Measurements from ENCODE around the gene UBFD1. TPM values are rescaled to one million over a fixed set of nuclear protein-coding genes. Genes with fewer than 3 reads are reported as not detected.
"Not testable (repeated sequence)": the region's sequence is repeated elsewhere in the genome, so short reads cannot be mapped to it uniquely, and the experiment has no call there.

The UBFD1 gene
- total RNA-seq, 1 donor from 2014 or later = 51.3 TPM

- DNase-seq (ENCODE audit: low spot score) = no peak
Observed at GRCh38 chr16:23527961-23528643, 29.4 kb upstream of the UBFD1 start.

- no peak for DNase-seq (ENCODE audit: low spot score)
Observed at GRCh38 chr16:23528644-23529310, 28.8 kb upstream of the UBFD1 start.

DNA sequence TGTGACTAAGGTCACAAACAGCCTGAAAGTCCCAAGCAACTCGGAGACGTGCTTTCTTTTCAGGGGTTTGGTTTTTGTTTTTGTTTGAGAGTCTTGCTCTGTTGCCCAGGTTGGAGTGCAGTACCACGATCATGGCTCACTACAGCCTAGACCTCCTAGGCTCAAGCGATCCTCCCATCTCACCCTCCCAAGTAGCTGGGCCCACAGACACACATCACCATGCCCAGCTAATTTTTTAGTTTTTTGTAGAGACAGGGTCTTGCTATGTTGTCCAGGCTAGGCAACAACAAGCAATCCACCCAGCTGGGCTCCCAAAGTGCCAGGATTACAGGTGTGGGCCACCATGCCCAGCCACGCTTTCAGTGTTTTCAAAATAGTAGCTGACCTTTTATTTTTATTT, 27.5 kb upstream of the UBFD1 start:
- no peak for DNase-seq (ENCODE audit: low spot score)

GRCh38 chr16:23532448-23532847, 25.1 kb upstream of the UBFD1 start:
- no peak for DNase-seq (ENCODE audit: low spot score)

GRCh38 chr16:23534868-23535860, 22.4 kb upstream of the UBFD1 start:
- DNase-seq (ENCODE audit: low spot score) = no peak

- no peak for DNase-seq (ENCODE audit: low spot score)
Observed at GRCh38 chr16:23535901-23536300, 21.6 kb upstream of the UBFD1 start.

- DNase-seq (ENCODE audit: low spot score) = no peak
Observed at GRCh38 chr16:23537390-23537789, 20.1 kb upstream of the UBFD1 start.

DNA sequence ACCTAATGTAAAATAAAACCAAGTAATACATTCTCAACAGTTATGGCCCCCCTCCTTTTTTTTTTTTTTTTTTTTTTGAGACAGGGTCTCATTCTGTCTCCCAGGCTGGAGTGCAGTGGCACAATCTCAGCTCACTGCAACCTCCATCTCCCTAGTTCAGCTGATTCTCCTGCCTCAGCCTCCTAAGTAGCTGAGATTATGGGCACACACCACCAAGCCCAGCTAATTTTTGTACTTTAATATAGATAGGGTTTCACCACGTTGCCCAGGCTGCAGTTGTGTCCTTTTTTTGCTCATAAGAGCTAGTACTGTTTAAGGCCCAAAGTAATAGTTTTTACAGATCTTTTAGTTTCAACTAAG, 18.6 kb upstream of the UBFD1 start:
- DNase-seq (ENCODE audit: low spot score) = no peak

GRCh38 chr16:23539984-23540816, 17.3 kb upstream of the UBFD1 start:
- no peak for DNase-seq (ENCODE audit: low spot score)

DNA sequence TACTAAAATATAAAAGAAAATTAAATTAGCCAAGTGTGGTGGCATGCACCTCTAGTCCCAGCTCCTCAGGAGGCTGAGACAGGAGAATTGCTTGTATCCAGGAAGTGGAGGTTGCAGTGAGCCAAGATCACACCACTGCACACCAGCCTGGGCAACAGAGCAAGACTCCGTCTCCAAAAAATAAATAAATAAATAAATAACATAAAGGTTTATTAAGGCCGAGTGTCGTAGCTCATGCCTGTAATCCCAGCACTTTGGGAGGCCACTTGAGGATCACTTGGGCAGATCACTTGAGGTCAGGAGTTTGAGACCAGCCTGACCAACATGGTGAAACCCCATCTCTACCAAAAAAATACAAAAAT, 16.7 kb upstream of the UBFD1 start:
- DNase-seq (ENCODE audit: low spot score) = not testable (repeated sequence)

DNA sequence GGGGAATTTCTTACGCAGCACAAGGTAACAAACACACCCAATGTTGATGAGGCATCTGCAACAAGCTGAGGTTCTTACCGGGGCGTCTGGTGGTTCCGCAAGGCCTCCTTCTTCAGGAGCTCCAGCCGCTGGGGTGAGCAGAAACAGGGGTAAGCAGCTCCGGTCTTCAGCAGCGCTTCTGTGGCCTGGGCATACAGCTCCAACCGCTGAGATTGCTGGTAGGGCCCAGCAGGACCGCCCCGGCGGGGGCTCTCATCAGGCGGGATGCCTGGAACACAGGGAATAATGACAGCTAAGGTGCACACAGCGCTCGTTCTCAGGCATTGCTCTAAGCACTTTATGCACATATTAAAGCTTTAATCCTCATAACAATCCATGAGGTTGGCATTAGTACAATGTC, 13.1 kb upstream of the UBFD1 start:
- DNase-seq (ENCODE audit: low spot score) = no peak

DNA sequence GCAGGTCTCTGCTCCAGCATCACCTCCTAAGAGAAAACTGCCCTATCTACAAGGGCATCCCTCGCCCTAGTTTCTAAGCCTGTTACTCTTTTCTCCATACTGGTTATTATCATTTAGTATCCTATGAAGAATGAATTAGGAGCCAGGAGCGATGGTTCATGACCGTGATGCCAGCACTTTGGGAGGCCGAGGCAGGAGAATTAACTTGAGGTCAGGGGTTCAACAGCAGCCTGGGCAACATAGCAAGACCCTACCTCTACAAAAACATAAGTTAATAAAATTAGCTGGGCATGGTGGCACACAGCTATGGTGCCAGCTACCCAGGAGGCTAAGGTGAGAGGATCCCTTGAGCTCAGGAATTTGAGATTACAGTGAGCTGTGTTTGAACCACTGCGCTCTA, 7.6 kb upstream of the UBFD1 start:
- DNase-seq (ENCODE audit: low spot score) = no peak

DNA sequence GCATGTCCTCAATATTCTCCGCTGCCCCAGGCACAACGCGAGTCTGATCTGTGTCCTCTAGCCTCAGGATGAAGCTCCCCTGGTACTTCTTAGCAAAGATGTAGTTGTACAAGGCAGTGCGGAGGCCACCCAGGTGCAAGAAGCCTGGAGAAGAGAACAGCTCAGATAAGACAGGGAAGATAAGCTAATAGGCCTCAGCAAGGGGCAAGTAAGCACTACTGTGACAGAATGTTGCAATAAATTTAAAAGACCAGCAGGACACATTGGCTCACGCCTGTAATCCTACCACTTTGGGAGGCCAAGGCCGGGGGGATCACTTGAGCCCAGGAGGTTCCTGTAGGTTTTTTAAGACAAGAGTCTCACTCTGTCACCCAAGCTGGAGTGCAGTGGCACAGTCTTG, 5.4 kb upstream of the UBFD1 start:
- no peak for DNase-seq (ENCODE audit: low spot score)

- no peak for DNase-seq (ENCODE audit: low spot score)
Observed at GRCh38 chr16:23554536-23554935, 3.0 kb upstream of the UBFD1 start.

DNA sequence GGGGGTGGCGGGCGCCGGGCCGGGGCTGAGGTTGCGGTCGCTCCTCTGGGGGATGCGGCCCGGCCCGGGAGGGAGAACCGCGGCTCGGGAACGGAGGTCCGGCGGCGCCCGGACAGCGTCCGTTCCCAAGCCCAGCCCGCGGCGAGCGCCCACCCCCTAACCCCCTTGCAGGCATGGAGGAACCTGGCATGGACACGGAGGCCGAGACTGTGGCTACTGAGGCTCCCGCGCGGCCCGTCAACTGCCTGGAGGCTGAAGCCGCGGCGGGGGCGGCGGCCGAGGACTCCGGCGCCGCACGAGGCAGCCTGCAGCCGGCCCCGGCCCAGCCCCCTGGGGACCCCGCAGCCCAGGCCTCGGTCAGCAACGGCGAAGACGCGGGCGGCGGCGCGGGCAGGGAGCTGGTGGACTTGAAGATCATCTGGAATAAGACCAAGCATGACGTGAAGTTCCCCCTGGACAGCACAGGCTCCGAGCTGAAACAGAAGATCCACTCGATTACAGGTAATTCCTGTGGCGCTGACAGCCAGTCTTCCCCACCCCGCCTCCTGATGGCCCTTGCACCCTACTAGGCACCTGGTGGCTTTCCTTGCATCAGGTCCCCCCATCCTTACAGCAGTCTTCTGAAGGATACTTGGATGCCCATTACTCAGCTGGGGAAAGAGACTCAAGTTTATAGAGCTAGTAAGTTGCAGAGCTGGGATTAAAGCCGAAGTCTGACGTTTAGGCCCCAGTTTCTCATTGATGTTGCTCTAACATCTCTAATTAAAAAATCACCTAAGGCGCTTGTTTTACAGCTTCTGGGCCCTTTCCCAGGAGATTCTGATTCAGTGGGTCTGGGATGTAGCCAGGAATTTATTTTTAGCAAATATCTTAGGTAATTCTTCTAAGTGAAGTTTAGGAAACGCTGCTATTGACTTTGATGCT, 514 bp downstream of the UBFD1 start:
- peak; percentile 46 for DNase-seq (ENCODE audit: low spot score)

GRCh38 chr16:23561586-23561985, 4.1 kb downstream of the UBFD1 start:
- DNase-seq (ENCODE audit: low spot score) = no peak

GRCh38 chr16:23562505-23562904, 5.0 kb downstream of the UBFD1 start:
- no peak for DNase-seq (ENCODE audit: low spot score)

DNA sequence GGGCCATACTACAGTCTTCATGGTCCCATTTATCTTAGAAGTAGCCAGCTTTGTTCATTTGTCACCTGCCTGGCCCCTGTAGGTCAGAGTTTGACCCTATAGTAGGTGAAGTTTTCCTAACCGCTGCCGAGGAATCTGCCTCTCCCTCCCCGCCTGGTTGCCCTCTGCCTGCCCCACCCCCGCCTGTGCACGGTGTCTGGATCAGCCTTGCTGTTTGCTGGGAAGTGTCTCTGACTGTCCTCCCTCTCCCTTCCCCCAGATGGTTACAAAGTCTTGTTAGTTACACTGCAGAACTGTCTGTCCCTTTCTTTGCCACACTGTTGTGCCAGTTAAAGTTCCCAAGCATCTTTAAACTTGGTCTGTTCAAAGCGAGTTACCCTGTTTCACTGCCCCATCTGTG, 5.7 kb downstream of the UBFD1 start:
- DNase-seq (ENCODE audit: low spot score) = no peak

DNA sequence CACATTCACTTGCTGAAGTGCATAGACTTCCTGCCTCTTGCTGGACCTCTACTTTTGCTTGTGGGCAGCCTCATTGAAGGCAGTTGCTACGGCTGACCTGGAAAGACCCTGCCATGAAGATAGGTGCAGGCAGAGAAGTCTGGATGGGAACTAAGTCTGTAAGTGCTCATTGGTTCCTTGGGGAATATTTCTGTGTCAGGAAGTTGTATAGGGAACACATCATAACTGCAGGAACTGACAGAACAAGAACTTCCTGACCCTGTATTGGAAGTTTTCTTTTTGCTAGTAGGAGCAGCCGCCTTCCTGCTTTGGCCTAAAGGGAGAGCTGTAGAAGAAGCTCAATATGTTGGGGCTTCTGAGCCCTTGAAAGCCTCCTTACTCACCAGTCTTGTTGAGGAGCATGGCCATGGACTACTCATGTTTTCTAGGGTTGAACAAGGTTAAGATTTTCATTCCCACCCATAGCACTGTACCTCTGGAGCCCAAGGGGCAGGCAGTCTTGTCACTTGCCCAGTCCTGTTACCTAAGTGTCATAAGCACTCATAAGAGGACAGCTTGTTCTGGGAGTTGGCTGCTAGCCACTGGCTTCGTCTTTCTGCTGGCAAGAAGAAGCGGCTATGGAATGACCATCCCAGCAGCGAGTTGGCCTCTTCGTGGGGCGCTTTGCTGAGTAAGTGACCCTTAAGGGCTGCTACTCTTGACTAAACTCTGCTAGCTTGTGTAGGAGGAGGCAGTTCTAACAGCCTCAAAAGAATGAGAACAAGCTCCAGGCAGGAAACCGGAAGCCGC, 7.2 kb downstream of the UBFD1 start:
- no peak for DNase-seq (ENCODE audit: low spot score)

DNA sequence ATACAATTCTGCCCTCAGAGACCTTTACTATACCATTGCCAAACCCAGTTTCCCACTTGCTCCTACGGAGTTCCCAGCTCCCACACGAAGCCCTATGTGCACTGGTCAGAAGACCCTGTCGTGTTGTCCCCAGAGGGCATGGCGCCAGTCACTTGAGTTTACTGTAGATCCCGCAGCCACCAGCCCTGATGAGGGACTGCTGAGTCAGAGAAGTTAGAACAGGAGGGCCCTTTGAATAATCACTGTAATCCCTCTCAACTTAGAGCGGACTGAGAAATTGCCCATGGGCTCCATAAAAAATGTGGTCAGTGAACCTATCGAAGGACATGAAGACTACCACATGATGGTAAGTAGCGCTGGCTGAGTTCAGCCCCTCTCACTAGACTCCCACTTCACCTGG, 9.2 kb downstream of the UBFD1 start:
- no peak for DNase-seq (ENCODE audit: low spot score)
